Subcutaneous abdominal adipose tissue (tissue), 5 donors: ENCODE data around the gene TBCD.

Experiments
- H3K27ac ChIP-seq: one replicate; pipeline ENCODE4 v1.7.0; 2013; ENCODE audit warnings: low read depth, mild to moderate bottlenecking, inconsistent platforms, low read length, moderate library complexity
- H3K27me3 ChIP-seq, 5 donors: one replicate each; pipeline ENCODE4 v1.7.0; 2013; ENCODE audit warnings: low read length in 5 of 5, inconsistent platforms in 1 of 5; ENCODE audit not compliant: control insufficient read depth in 5 of 5, insufficient read depth in 4 of 5
- H3K36me3 ChIP-seq, 5 donors: one replicate each; pipeline ENCODE4 v1.7.0; 2013; ENCODE audit warnings: low read length in 5 of 5; ENCODE audit not compliant: control insufficient read depth in 5 of 5, insufficient read depth in 5 of 5
- H3K4me1 ChIP-seq, 5 donors: one replicate each; pipeline ENCODE4 v1.7.0; 2013; ENCODE audit warnings: low read length in 5 of 5, mild to moderate bottlenecking in 3 of 5, moderate library complexity in 1 of 5; ENCODE audit not compliant: control insufficient read depth in 5 of 5, insufficient read depth in 5 of 5
- H3K4me3 ChIP-seq, 5 donors: one replicate each; pipeline ENCODE4 v1.7.0; 2013; ENCODE audit warnings: low read length in 5 of 5, low read depth in 1 of 5
- H3K9ac ChIP-seq, 5 donors: one replicate each; pipeline ENCODE4 v1.7.0; 2013; ENCODE audit warnings: low read length in 5 of 5, mild to moderate bottlenecking in 4 of 5, moderate library complexity in 3 of 5
- H3K9me3 ChIP-seq, 5 donors: one replicate each; pipeline ENCODE4 v1.7.0; 2013; ENCODE audit warnings: low read length in 5 of 5; ENCODE audit not compliant: control insufficient read depth in 5 of 5
- donor health status: healthy.
- donor health status: healthy.
- donor health status: healthy.
- donor health status: healthy.
- donor health status: healthy.

Gene TBCD

DNA sequence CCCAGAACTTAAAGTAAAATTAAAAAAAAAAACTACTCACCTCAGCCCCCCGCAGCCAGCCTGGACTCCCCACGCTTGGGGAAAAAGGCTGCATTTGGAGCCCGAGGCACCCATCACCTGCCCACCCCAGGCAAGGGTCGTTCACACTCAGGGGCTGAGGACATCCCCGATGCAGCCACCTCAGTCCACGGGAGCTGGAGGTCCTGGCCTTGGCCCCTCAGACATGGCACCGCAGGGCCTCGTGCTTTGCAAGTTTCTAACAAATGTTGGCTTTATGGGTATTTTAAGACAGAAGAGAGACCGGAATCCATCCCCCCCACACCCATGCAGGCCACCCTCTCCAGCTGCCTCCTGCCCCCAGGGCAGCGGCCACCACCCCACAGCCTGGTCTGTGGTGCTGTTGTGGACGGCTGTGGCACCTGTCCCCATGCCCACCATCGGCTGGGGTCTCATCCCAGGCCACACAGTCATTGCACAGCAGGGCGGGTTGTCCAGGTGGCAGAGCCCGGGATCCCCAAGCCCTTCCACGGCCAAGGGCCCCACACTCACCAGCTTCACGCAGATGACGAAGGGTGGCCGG lies 204.4 kb downstream of the TBCD start:
- H3K27ac ChIP-seq = no peak overlapping the region
- H3K9me3 ChIP-seq = peaks cover 0 to 6% (median 4%) of the 10 kb centered on the region in 5 donors
- no peaks in the 10 kb centered on the region for H3K27me3 ChIP-seq
- H3K4me1 ChIP-seq = no peaks in the 10 kb centered on the region
- peaks cover 0 to 19% (median 6%) of the 10 kb centered on the region in 5 donors for H3K36me3 ChIP-seq
- H3K4me3 ChIP-seq = no peak overlapping the region
- H3K9ac ChIP-seq = no peak overlapping the region

DNA sequence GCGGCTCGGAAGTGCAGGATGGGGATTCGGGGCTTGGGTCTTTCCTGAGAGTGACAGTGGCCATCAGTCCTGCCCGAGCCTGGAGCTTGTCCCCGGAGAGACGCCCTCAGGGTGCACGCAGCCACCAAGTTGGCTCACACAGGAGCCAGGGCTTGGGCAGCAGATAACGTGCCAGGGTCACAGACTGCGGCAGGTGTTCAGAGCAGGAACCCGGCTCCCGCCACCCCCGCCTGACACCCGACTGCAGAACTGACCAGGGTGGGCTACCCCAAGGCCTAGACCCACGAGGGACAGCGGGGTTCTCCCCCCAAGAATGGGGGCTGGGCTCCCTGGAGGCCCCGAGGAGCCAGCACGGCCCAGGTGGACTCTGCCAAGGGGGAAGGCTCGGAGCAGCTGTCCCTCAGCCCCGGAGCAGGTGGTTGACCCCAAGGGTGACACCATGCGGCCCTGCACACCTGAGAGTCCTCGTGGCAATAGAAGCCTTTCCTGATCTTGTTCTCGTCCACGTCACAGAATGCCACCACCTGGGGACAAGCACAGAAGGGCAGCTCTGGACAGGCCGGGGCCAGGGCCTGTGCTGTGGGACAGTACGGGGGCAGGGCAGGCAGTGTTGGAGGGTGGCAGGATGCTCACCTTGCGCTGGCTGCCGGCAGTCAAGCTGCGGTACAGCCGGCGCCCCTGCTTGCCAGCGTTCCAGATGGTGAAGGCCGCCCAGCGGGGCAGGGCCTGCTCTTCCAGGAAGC lies 205.0 kb downstream of the TBCD start:
- no peaks in the 10 kb centered on the region for H3K4me1 ChIP-seq
- H3K9ac ChIP-seq = no peak overlapping the region
- no peak overlapping the region for H3K27ac ChIP-seq
- peaks cover 0 to 19% (median 6%) of the 10 kb centered on the region in 5 donors for H3K36me3 ChIP-seq
- H3K27me3 ChIP-seq = no peaks in the 10 kb centered on the region
- H3K4me3 ChIP-seq = no peak overlapping the region
- H3K9me3 ChIP-seq = peaks cover 0 to 6% (median 4%) of the 10 kb centered on the region in 5 donors

DNA sequence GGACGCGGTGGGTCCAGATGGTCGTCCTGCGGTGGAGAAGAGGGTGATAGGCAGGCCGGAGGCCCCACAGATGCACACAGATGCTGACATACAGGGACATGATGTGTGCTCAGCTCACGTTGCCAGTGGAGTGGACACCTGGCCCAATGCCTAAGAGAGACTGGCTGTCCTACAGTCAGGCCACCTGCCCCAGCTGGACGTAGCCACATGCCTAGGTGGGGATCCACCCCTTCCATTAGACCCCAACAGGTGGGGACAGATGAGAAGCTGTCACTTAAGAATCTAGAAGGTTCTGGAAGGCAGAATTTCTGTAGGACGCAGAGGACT lies 205.6 kb downstream of the TBCD start:
- no peak overlapping the region for H3K27ac ChIP-seq
- H3K36me3 ChIP-seq = peaks cover 0 to 19% (median 6%) of the 10 kb centered on the region in 5 donors
- peaks cover 0 to 6% (median 4%) of the 10 kb centered on the region in 5 donors for H3K9me3 ChIP-seq
- no peak overlapping the region for H3K9ac ChIP-seq
- H3K4me1 ChIP-seq = no peaks in the 10 kb centered on the region
- H3K4me3 ChIP-seq = no peak overlapping the region
- H3K27me3 ChIP-seq = no peaks in the 10 kb centered on the region

DNA sequence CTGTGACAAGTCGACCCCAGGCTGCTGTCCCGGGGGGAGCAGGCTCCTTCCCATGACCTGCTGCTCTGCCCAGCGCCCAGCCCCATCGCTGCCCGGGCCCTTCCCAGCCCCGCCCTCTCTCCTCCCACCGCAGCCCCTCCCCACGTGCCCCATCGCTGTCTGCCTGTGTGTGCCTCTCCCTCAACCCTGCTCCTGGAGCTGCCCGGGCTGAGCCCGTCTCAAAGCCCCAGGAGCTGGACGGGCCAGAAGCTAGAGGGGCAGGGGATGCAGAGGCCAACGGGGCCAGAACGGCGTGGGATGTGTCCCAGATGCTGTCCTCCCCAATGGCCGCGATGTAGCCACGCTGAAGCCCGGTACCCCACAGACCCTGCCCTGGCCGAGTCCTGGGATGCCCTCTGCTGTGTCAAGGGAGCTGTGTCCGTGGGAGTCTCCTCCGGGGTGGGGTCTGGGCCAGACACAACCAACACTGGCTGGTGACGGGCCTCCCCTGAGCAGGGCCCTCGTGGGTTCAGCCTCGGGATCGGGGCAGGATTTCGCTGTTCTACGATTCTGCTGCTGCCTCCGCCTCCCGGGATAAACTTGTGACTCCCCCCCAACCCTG lies 206.2 kb downstream of the TBCD start:
- no peak overlapping the region for H3K9ac ChIP-seq
- H3K4me1 ChIP-seq = peaks cover 0 to 5% (median 3%) of the 10 kb centered on the region in 5 donors
- no peaks in the 10 kb centered on the region for H3K27me3 ChIP-seq
- no peak overlapping the region for H3K27ac ChIP-seq
- H3K36me3 ChIP-seq = peaks cover 0 to 19% (median 6%) of the 10 kb centered on the region in 5 donors
- H3K9me3 ChIP-seq = peaks cover 0 to 6% (median 4%) of the 10 kb centered on the region in 5 donors
- H3K4me3 ChIP-seq = no peak overlapping the region

DNA sequence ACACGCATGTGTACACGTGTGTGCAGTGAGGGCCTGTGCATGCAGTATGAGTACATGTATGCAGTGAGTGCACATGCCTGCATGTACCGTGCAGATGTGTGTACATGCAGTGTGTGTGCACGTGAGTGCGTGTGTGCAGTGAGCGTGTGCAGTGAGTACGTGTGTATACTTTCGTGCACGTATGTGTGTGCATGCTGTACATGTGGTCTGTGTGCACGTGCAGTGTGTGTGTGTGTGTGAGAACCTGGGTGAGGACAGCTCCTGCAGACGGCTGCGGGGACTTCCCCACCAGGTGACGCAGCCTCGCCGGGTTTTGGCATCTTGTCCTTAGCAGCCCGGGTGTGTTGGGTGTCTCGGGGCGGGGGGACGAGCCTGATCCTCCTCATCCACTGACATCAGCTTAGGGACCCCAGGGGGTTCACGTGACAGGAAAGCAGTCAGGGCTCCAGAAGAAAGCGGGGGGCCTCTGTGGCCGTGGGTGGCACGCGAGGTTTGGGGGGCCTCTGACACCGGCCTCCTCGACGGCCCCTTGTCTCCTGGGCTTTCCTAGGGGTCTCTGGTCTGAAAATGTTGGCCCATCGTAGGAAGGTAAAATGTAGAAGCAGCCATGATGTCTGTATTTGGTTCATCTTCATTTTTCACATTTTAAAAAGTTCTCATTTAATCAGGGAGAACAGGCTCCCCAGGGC lies 207.5 kb downstream of the TBCD start:
- H3K4me1 ChIP-seq = peaks cover 0 to 14% (median 9%) of the 10 kb centered on the region in 5 donors
- H3K9ac ChIP-seq = no peak overlapping the region
- no peak overlapping the region for H3K4me3 ChIP-seq
- H3K36me3 ChIP-seq = peaks cover 0 to 19% (median 6%) of the 10 kb centered on the region in 5 donors
- no peaks in the 10 kb centered on the region for H3K27me3 ChIP-seq
- H3K9me3 ChIP-seq = peaks cover 0 to 6% (median 4%) of the 10 kb centered on the region in 5 donors
- H3K27ac ChIP-seq = no peak overlapping the region

DNA sequence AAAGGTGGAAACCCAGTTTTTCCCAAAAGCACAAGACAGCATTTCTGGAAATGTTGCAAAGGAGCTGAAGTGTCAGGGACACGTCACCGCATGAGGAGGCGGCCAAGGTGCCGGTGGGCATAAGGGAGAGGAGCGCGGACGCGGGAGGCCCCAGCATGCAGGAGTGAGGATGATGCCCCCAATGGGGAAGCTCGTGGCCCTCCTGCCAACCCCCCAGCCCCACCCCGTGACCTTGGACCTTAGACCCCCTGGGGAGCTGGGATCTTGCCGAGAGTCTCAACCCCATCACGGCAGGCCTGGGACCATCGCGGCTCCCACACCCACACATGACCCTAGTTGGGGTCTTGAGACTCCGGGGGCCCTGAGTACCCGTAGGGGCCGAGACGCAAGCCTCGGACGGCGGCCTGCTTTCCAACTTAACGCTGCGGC lies 208.1 kb downstream of the TBCD start:
- no peak overlapping the region for H3K9ac ChIP-seq
- peaks cover 0 to 6% (median 4%) of the 10 kb centered on the region in 5 donors for H3K9me3 ChIP-seq
- H3K4me3 ChIP-seq = no peak overlapping the region
- no peak overlapping the region for H3K27ac ChIP-seq
- H3K27me3 ChIP-seq = no peaks in the 10 kb centered on the region
- peaks cover 0 to 19% (median 6%) of the 10 kb centered on the region in 5 donors for H3K36me3 ChIP-seq
- peaks cover 0 to 14% (median 9%) of the 10 kb centered on the region in 5 donors for H3K4me1 ChIP-seq

DNA sequence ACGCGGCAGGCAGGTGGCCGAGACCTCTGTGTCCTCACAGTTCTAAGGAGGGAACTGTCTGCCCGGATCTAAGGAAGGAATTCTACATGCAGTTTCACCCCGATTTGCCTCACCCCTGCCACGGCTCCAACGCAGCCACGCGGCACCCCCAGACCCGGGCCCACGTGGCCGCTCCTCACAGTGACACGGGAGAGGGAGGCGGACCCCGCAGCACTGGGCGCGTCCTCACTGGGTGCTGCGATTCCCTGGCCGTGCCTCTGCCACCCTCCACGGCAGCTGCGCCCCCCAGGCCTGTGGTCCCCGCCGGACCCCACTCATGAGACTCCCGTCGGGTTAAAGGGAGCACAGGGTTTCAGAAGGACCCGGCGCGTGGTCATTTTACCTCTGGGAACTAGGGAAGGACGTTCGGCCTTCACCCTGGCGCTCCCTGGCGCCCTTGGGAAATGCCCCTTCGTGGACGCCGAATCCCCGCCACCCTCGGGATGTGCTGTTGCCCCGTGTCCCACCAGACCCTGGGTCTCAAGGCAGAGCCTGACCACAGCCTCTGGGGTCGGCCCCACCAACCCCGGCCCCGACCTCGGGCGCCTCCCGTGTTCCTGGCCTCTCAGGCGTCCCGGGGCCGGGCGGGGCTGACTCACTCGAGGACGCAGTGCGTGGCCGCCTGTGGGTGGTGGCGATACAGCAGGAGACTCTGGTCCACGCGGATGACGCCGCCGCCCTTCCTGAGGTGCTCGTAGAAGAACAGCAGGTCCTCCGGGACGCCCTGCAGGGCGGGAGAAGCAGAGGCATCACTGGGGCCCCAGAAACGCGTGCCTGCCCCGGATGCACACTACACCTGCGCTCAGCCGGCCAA lies 208.8 kb downstream of the TBCD start:
- Histone ChIP-seq H3K27ac (no peak overlapping the region), H3K9me3 (peaks cover 0 to 4% (median under 1%) of the 10 kb centered on the region in 5 donors), H3K4me1 (peaks cover 0 to 14% (median 9%) of the 10 kb centered on the region in 5 donors), H3K4me3 (no peak overlapping the region), H3K9ac (no peak overlapping the region), H3K27me3 (no peaks in the 10 kb centered on the region), H3K36me3 (peaks cover 0 to 19% (median 6%) of the 10 kb centered on the region in 5 donors)

DNA sequence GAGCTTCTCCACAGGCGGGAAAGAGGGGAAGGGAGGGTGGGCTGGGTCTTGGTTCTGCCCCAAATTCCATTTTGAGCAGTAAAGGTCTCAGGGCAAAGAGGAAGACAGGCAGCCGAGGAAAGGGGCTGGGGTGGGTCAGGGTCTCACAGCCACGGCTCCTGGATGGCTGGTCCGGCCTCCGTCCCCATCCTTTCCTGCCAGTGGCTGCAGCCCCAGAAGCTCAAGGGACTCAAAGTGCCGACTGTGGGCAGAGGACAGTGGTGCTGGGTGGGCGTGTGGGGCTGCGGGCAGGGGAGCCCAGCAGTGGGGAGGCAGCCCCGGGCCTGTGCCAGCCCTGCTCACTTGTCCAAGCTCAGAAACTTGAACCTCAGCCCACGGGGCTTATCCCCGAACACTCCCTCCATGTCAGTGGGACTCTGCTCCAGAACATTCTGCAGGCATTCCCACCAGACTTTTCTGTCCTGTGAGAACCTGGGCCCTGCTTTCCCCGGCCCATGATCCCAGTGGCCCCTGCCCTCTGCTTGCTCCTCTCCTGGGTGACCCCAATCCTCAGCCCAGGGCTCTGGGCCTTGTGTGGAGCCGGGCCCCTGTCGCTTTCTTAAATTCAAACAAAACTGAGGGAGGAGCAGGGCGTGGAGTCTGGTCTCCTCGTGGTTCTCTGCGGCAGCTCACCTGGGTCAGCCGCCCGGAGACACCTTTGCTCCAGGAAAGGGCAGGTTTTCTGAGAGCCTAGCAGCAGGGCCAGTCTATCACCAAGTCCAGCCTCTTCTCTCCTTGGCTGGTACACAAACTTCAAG lies 209.7 kb downstream of the TBCD start:
- Histone ChIP-seq H3K27ac (no peak overlapping the region), H3K9ac (no peak overlapping the region), H3K9me3 (peaks cover 0 to 4% (median 0%) of the 10 kb centered on the region in 5 donors), H3K4me1 (peaks cover 0 to 14% (median 9%) of the 10 kb centered on the region in 5 donors), H3K27me3 (no peaks in the 10 kb centered on the region), H3K4me3 (no peak overlapping the region), H3K36me3 (peaks cover 0 to 14% (median 6%) of the 10 kb centered on the region in 5 donors)
